GM10266 (cell line): ENCODE measurements around the gene ASB3.
A peak's percentile ranks its signal among the peaks of the same experiment; 100 is the strongest.
"Not testable (repeated sequence)": the region's sequence is repeated elsewhere in the genome, so short reads cannot be mapped to it uniquely, and the experiment has no call there.

ENCODE experiments used
- DNase-seq: peaks from one replicate; pipeline ENCODE4 v3.0.0; 2012; ENCODE audit errors: extremely low spot score
- TF ChIP-seq, protein P1 (sequence below): IDR thresholded peaks from 2 replicates; pipeline ENCODE4 v1.5.1; 2012; ENCODE audit warnings: mild to moderate bottlenecking, low read depth; ENCODE audit not compliant: control insufficient read depth, insufficient read depth; ENCODE audit errors: missing control alignments

The ASB3 gene

GRCh38 chr2:53823639-53824038, 36.9 kb upstream of the ASB3 start:
- TF ChIP-seq, protein P1, sequence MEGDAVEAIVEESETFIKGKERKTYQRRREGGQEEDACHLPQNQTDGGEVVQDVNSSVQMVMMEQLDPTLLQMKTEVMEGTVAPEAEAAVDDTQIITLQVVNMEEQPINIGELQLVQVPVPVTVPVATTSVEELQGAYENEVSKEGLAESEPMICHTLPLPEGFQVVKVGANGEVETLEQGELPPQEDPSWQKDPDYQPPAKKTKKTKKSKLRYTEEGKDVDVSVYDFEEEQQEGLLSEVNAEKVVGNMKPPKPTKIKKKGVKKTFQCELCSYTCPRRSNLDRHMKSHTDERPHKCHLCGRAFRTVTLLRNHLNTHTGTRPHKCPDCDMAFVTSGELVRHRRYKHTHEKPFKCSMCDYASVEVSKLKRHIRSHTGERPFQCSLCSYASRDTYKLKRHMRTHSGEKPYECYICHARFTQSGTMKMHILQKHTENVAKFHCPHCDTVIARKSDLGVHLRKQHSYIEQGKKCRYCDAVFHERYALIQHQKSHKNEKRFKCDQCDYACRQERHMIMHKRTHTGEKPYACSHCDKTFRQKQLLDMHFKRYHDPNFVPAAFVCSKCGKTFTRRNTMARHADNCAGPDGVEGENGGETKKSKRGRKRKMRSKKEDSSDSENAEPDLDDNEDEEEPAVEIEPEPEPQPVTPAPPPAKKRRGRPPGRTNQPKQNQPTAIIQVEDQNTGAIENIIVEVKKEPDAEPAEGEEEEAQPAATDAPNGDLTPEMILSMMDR = peak; percentile 30
- not testable (repeated sequence) for DNase-seq

- TF ChIP-seq, protein P1 = no peak
- no peak for DNase-seq
These were observed 35.1 kb upstream of the ASB3 start for GRCh38 chr2:53821810-53822209.

DNA sequence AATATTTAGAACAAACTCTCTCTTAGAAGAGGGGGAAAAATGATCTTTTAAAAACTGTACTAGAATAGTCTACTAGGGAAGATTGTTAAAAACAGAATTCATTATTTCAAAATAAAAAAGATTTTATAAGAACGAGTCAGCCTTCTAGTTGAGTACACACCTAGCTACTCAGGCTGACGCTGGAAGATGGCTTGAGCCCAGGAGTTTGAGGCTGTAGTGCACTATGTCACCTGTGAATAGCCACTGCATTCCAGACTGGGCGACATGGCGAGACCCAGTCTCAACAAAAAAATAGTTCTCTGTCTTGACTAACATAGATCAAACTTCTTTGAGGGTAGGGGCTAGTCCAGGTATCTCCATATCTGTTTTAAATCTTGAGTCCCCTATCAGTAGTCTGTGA, 34.0 kb upstream of the ASB3 start:
- no peak for DNase-seq
- TF ChIP-seq, protein P1 = no peak

DNA sequence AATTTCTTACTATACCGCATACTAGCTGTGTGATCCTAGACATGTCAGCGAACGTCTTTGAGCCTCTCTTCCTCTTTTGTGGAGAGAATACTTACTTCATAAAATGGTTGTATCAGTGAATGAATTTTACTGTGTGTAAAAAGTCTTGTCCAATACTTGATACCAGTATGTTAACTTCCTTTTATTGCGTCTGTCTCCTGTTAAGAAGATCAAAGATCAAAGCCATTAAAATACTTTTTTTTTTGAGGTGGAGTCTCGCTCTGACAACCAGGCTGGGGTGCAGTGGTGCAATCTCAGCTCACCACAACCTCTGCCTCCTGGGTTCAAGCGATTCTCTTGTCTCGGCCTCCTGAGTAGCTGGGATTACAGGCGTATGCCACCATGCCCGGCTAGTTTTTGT, 33.3 kb upstream of the ASB3 start:
- TF ChIP-seq, protein P1 = no peak
- DNase-seq = no peak

- DNase-seq = no peak
- TF ChIP-seq, protein P1 = no peak
These were observed 32.9 kb upstream of the ASB3 start for GRCh38 chr2:53819634-53820033.

DNA sequence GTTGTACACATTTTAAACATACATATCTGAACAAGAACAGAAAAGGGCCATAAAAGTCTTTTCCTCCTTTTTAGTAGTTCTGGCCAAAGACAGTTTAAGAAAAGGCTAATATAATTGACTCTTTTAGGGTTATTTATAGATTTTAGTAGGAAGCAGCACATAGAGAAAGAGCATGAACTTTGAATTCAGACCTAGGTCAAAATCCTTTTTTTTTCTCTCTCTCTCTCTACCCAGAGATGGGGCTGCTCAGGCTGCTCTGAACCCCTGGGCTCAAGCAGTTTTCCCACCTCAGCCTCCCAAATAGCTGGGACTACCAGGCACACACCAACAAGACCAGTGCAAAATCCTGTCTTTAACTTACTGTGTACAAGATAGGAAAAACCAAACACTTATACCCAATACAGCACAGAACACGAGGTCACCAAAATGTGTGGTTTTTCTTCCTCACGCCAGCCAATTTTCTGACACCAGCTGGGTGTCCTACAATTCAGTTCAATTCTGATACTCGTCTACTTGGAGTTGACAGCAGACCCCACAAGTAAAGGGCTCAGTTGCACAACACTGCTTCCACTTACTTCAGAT, 32.2 kb upstream of the ASB3 start:
- DNase-seq = no peak
- TF ChIP-seq, protein P1 = no peak

- DNase-seq = no peak
- TF ChIP-seq, protein P1 = no peak
These were observed 26.4 kb upstream of the ASB3 start for GRCh38 chr2:53813151-53813550.
